ENCODE measurements around the gene TMEM89.

TMEM89 gene

DNA sequence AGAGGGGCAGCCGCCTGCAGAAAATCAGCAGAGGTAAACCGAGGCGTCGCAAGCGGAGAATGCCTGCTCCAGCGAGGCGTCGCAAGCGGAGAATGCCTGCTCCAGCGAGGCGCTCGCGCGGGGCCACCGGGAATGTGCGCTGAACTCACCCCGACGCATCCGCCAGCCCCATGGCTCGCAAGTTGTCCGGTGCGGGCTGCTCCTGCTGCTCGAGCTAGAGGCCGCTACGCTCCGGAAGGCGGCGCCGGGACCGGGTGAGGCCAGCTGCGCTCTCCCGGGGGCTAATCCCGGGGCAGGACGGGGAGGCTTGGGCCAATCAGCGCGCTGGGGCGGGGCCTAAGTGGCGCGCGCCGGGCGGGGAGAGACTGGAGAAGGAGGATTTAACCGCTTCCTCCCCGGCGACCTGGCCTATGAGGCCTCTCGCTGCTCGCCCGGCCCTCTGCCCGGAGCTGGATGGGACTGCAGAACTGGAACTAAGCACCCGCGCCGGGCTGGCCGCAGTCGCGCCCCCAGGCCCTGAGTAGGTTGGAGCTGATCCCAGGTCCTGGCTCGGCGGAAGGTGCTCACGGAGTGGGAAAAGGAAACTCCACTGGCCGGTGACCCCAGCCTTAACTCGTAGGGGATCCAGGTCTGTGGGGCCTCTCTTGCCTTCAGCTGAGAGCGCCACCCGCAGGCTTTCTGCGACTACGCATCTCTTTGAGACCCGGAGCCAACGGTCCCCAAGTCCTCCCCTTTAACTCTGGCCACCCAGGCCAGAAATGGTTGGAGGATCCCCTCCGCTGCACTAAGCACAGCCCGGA lies 13.9 kb upstream of the TMEM89 start, which contains the start of gene SLC26A6 (continued):
- TF ChIP-seq, protein P1, sequence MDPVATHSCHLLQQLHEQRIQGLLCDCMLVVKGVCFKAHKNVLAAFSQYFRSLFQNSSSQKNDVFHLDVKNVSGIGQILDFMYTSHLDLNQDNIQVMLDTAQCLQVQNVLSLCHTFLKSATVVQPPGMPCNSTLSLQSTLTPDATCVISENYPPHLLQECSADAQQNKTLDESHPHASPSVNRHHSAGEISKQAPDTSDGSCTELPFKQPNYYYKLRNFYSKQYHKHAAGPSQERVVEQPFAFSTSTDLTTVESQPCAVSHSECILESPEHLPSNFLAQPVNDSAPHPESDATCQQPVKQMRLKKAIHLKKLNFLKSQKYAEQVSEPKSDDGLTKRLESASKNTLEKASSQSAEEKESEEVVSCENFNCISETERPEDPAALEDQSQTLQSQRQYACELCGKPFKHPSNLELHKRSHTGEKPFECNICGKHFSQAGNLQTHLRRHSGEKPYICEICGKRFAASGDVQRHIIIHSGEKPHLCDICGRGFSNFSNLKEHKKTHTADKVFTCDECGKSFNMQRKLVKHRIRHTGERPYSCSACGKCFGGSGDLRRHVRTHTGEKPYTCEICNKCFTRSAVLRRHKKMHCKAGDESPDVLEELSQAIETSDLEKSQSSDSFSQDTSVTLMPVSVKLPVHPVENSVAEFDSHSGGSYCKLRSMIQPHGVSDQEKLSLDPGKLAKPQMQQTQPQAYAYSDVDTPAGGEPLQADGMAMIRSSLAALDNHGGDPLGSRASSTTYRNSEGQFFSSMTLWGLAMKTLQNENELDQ (tag by site-specific recombination; IDR thresholded peaks at IDR 0.05; ENCODE audit: low read depth): no peak
- peak; percentile 26; the same call in 1 of the 2 replicates for TF ChIP-seq ZXDB (tag by site-specific recombination; IDR thresholded peaks at IDR 0.05)
- no peak for TF ChIP-seq ZBTB8A (tag by site-specific recombination; IDR thresholded peaks at IDR 0.05)
- TF ChIP-seq, protein P2, sequence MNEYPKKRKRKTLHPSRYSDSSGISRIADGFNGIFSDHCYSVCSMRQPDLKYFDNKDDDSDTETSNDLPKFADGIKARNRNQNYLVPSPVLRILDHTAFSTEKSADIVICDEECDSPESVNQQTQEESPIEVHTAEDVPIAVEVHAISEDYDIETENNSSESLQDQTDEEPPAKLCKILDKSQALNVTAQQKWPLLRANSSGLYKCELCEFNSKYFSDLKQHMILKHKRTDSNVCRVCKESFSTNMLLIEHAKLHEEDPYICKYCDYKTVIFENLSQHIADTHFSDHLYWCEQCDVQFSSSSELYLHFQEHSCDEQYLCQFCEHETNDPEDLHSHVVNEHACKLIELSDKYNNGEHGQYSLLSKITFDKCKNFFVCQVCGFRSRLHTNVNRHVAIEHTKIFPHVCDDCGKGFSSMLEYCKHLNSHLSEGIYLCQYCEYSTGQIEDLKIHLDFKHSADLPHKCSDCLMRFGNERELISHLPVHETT (tag by site-specific recombination; IDR thresholded peaks at IDR 0.05): no peak
- no peak for TF ChIP-seq ZNF521 (tag by site-specific recombination; IDR thresholded peaks at IDR 0.05)
- TF ChIP-seq, protein P3, sequence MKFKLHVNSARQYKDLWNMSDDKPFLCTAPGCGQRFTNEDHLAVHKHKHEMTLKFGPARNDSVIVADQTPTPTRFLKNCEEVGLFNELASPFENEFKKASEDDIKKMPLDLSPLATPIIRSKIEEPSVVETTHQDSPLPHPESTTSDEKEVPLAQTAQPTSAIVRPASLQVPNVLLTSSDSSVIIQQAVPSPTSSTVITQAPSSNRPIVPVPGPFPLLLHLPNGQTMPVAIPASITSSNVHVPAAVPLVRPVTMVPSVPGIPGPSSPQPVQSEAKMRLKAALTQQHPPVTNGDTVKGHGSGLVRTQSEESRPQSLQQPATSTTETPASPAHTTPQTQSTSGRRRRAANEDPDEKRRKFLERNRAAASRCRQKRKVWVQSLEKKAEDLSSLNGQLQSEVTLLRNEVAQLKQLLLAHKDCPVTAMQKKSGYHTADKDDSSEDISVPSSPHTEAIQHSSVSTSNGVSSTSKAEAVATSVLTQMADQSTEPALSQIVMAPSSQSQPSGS (tag by site-specific recombination; IDR thresholded peaks at IDR 0.05; ENCODE audit: low read depth): no peak
- TF ChIP-seq ZNF660 (tag by site-specific recombination; IDR thresholded peaks at IDR 0.05): no peak; the same call in 1 of the 2 replicates
- TF ChIP-seq ZNF555 (tag by site-specific recombination; conservative IDR thresholded peaks at IDR 0.05): no peak
- no peak for TF ChIP-seq ZNF776 (tag by site-specific recombination; IDR thresholded peaks at IDR 0.05; ENCODE audit: borderline replicate concordance)
- no peak for TF ChIP-seq ZNF585B (tag by site-specific recombination; IDR thresholded peaks at IDR 0.05)
- no peak for TF ChIP-seq ZNF184 (tag by site-specific recombination; IDR thresholded peaks at IDR 0.05)

DNA sequence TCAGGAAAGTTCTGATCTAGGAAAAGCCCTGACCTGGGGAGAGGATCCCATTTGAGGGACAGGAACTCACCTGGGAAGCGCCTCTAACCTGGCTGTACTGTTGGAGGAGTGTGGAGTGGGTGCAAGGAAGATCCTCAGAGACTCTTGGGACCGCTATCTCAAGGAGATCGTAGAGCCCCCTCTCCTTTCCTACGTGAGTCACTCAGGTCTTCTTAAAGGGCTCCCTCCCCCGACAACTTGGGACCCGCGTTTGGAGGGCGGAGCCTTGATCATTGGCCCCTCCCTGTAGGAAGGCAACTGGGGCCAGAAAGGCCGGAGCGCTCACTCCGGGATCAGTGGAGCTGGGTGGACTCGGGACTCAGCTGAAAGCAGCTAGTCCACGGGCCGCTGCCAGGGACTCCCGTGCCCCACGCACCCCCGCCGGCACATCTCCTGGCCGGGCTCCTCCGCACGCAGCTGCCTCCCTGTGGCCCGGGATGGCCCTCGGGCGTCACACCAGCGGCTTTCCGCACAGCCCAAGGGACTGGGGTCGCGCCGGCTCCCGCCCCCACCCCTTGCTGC lies 13.2 kb upstream of the TMEM89 start:
- H3K9me3 ChIP-seq (ENCODE audit: control insufficient read depth, insufficient read depth, low read depth, low read length): no peaks in the 10 kb centered on the region
- POLR2A ChIA-PET: interaction anchor here (0.9 to 2.5 kb wide), 11 partner anchors 11 to 78 kb away, joined by 3 to 13 read pairs (median 4); partner anchors contain the start of genes CELSR3, PFKFB4, TMEM89 and UQCRC1
- CTCF ChIA-PET: interaction anchor here (0.5 to 2.7 kb wide), 14 partner anchors 10 to 915 kb away, joined by 3 to 14 read pairs (median 4); partner anchors contain the start of gene CELSR3
- peak overlapping the region; percentile 55; the same call in 1 of the 2 replicates for H3K27ac ChIP-seq (ENCODE audit: extremely low read depth, low read depth, low read length)
- H3K4me1 ChIP-seq (ENCODE audit: control insufficient read depth, insufficient read depth, low read length): no peaks in the 10 kb centered on the region
- peak overlapping the region; percentile 75 for H3K4me3 ChIP-seq (ENCODE audit: low read depth, low read length)
- peaks cover 0 to 42% of the 10 kb centered on the region in 2 experiments; a peak in 1 of 3 replicates for H3K36me3 ChIP-seq (ENCODE audit: control insufficient read depth in 2 of 2, insufficient read depth in 1 of 2, low read length in 2 of 2)
- TF ChIP-seq, protein P4, sequence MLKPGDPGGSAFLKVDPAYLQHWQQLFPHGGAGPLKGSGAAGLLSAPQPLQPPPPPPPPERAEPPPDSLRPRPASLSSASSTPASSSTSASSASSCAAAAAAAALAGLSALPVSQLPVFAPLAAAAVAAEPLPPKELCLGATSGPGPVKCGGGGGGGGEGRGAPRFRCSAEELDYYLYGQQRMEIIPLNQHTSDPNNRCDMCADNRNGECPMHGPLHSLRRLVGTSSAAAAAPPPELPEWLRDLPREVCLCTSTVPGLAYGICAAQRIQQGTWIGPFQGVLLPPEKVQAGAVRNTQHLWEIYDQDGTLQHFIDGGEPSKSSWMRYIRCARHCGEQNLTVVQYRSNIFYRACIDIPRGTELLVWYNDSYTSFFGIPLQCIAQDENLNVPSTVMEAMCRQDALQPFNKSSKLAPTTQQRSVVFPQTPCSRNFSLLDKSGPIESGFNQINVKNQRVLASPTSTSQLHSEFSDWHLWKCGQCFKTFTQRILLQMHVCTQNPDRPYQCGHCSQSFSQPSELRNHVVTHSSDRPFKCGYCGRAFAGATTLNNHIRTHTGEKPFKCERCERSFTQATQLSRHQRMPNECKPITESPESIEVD (tag by site-specific recombination; IDR thresholded peaks at IDR 0.05): no peak
- TF ChIP-seq ZFP37 (tag by site-specific recombination; IDR thresholded peaks at IDR 0.05) (no peak), KLF7 (tag by site-specific recombination; IDR thresholded peaks at IDR 0.05; ENCODE audit: borderline replicate concordance) (no peak), ZEB2 (tag by site-specific recombination; IDR thresholded peaks at IDR 0.05) (no peak), ZNF19 (tag by site-specific recombination; IDR thresholded peaks at IDR 0.05; ENCODE audit: low read depth) (no peak), OVOL3 (tag by site-specific recombination; IDR thresholded peaks at IDR 0.05) (no peak), KLF16 (tag by site-specific recombination; IDR thresholded peaks at IDR 0.05) (no peak)
- TF ChIP-seq, protein P5, sequence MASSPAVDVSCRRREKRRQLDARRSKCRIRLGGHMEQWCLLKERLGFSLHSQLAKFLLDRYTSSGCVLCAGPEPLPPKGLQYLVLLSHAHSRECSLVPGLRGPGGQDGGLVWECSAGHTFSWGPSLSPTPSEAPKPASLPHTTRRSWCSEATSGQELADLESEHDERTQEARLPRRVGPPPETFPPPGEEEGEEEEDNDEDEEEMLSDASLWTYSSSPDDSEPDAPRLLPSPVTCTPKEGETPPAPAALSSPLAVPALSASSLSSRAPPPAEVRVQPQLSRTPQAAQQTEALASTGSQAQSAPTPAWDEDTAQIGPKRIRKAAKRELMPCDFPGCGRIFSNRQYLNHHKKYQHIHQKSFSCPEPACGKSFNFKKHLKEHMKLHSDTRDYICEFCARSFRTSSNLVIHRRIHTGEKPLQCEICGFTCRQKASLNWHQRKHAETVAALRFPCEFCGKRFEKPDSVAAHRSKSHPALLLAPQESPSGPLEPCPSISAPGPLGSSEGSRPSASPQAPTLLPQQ (tag by site-specific recombination; IDR thresholded peaks at IDR 0.05): no peak; the same call in 1 of the 2 replicates
- TF ChIP-seq, protein P6, sequence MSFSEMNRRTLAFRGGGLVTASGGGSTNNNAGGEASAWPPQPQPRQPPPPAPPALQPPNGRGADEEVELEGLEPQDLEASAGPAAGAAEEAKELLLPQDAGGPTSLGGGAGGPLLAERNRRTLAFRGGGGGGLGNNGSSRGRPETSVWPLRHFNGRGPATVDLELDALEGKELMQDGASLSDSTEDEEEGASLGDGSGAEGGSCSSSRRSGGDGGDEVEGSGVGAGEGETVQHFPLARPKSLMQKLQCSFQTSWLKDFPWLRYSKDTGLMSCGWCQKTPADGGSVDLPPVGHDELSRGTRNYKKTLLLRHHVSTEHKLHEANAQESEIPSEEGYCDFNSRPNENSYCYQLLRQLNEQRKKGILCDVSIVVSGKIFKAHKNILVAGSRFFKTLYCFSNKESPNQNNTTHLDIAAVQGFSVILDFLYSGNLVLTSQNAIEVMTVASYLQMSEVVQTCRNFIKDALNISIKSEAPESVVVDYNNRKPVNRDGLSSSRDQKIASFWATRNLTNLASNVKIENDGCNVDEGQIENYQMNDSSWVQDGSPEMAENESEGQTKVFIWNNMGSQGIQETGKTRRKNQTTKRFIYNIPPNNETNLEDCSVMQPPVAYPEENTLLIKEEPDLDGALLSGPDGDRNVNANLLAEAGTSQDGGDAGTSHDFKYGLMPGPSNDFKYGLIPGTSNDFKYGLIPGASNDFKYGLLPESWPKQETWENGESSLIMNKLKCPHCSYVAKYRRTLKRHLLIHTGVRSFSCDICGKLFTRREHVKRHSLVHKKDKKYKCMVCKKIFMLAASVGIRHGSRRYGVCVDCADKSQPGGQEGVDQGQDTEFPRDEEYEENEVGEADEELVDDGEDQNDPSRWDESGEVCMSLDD (tag by site-specific recombination; IDR thresholded peaks at IDR 0.05): peak; percentile 30; the same call in 1 of the 2 replicates

Data from HEK293 (cell line).